SK-N-MC (cell line): Measurements from ENCODE around the gene ERCC2.
"Not testable (repeated sequence)": the region's sequence is repeated elsewhere in the genome, so short reads cannot be mapped to it uniquely, and the experiment has no call there.

Experiments used
- DNase-seq: peaks from one replicate; pipeline ENCODE4 v3.0.0-alpha.2; 2011; ENCODE audit warnings: low read depth, low spot score
- H3K27ac ChIP-seq: fragments of 200-600 bp; sonication (generic); 2 replicates; pipeline ENCODE4 v1.5.1; 2016; ENCODE audit warnings: mixed run types
- H3K36me3 ChIP-seq: fragments of 200-600 bp; sonication (generic); 2 replicates; pipeline ENCODE4 v1.6.1; 2017; ENCODE audit warnings: antibody characterized with exemption, low read length, mixed read lengths; ENCODE audit not compliant: insufficient read depth
- H3K4me3 ChIP-seq: fragments of 200-600 bp; sonication (generic); 2 replicates; pipeline ENCODE4 v1.5.1; 2016
- H3K9ac ChIP-seq: fragments of 200-600 bp; sonication (generic); 2 replicates; pipeline ENCODE4 v1.8.0; 2017; ENCODE audit warnings: mixed run types, mixed read lengths; ENCODE audit not compliant: insufficient read length
- H3K9me3 ChIP-seq: fragments of 200-600 bp; sonication (generic); 2 replicates; pipeline ENCODE4 v1.6.1; 2017; ENCODE audit warnings: low read depth, mild to moderate bottlenecking, antibody characterized with exemption, low read length, moderate library complexity, mixed read lengths
- EZH2 ChIP-seq: fragments of 200-600 bp; sonication (generic); IDR thresholded peaks from one replicate; pipeline ENCODE4 v1.6.1; 2017; ENCODE audit warnings: antibody characterized with exemption
- FOXP2 ChIP-seq: optimal IDR thresholded peaks from 2 replicates; pipeline ENCODE3; 2011; ENCODE audit warnings: mild to moderate bottlenecking, moderate library complexity; ENCODE audit not compliant: insufficient read depth; ENCODE audit errors: extremely low read length, control extremely low read depth
- POLR2AphosphoS5 ChIP-seq: IDR thresholded peaks from 2 replicates; pipeline ENCODE4 v1.6.1; 2012; ENCODE audit warnings: mild to moderate bottlenecking, low read depth, low read length, borderline replicate concordance

Gene ERCC2

GRCh38 chr19:45370410-45371204 lies at the start of gene ERCC2:
ERCC2 (minus strand) TSS chr19:45370573; CDS start chr19:45370540, 33 bp downstream.
- no peaks in the 10 kb centered on the region; the same call in 1 of the 2 replicates for H3K36me3 ChIP-seq
- peak within 1 kb of the TSS; percentile 85 for H3K27ac ChIP-seq
- peak within 1 kb of the TSS; percentile 86 for H3K4me3 ChIP-seq
- H3K9ac ChIP-seq, result peak within 1 kb of the TSS; percentile 78
- H3K9me3 ChIP-seq, result no peaks in the 10 kb centered on the region
- peak; percentile 55; the same call in 1 of the 2 replicates for TF ChIP-seq POLR2AphosphoS5
- no peak for TF ChIP-seq FOXP2
- no peak for TF ChIP-seq EZH2
- peak; percentile 91 for DNase-seq

GRCh38 chr19:45419895-45420294 lies 49.5 kb upstream of the ERCC2 start:
- H3K9me3 ChIP-seq, result no peaks in the 10 kb centered on the region
- no peak for TF ChIP-seq POLR2AphosphoS5
- no peak for TF ChIP-seq EZH2
- no peak for TF ChIP-seq FOXP2
- H3K36me3 ChIP-seq, result peaks cover 32% of the 10 kb centered on the region; the same call in 1 of the 2 replicates
- DNase-seq, result no peak
- no peak overlapping the region for H3K9ac ChIP-seq
- H3K4me3 ChIP-seq, result no peak overlapping the region
- no peak overlapping the region for H3K27ac ChIP-seq

DNA sequence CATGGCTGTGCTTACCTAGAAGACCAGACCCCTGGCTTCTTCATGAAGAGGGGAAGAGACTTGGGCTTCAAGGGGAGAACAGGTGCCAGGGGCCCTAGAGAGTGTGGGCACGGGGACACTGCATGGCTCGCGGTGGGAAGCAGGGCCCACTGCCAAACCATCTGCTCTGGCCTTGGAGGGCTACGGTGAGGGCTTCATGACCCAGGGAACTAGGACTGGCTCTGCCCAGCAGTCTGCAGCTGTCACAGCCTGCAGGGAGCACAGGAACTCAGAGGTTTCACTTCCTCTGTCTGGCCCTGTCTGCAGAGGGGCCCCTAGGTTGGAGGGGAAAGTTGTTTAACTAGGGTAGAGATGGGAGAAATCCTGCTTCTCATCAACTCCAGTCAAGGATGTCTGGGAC lies 49.0 kb upstream of the ERCC2 start:
- no peak for TF ChIP-seq FOXP2
- TF ChIP-seq EZH2, result no peak
- TF ChIP-seq POLR2AphosphoS5, result no peak
- DNase-seq, result no peak
- peaks cover 37% of the 10 kb centered on the region; the same call in 1 of the 2 replicates for H3K36me3 ChIP-seq
- no peaks in the 10 kb centered on the region for H3K9me3 ChIP-seq
- H3K9ac ChIP-seq, result no peak overlapping the region
- H3K27ac ChIP-seq, result no peak overlapping the region
- H3K4me3 ChIP-seq, result no peak overlapping the region

DNA sequence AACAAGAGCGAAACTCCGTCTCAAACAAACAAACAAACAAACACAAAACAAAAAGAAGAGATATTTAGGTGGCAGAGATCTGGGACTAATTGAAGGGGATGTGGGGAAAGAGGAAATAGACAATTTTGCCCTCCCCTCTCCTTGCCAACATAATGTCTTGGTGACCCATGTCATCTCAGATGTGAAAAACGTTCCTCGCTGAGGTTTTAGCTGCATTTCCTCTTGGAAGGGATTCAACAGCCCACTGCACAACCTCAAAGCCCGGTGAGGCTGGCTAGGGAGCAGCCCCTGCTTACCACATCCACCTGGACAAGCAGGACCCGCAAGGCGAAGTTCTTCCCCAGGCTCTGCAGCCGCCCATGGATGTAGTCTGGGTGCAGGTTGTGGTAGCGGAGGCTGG lies 48.4 kb upstream of the ERCC2 start:
- no peak for DNase-seq
- H3K9me3 ChIP-seq, result no peaks in the 10 kb centered on the region
- H3K4me3 ChIP-seq, result no peak overlapping the region
- TF ChIP-seq EZH2 (no peak), POLR2AphosphoS5 (no peak), FOXP2 (no peak)
- no peak overlapping the region for H3K9ac ChIP-seq
- H3K27ac ChIP-seq, result no peak overlapping the region
- H3K36me3 ChIP-seq, result peaks cover 43% of the 10 kb centered on the region

DNA sequence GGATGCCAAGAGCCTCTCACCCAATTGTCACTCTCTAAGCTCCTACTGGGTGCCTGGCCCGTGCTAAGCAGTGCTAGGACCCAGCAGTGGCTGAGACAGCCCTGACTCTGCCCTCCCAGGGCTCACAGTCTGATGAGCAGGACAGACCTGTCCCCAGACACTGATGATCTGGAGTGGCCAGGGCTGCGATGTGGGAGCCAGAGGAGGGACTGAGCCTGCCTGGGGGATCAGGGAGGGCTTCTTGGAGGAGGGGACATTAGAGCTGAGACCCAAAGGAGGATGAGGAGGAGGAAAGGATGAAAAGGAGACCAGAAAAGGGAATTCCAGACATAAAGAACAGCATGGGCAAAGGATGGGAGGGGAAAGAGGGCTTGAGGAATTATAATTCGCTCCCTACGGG lies 46.8 kb upstream of the ERCC2 start:
- DNase-seq, result no peak
- Histone ChIP-seq H3K4me3 (no peak overlapping the region), H3K27ac (no peak overlapping the region), H3K9me3 (no peaks in the 10 kb centered on the region), H3K36me3 (peaks cover 56% of the 10 kb centered on the region), H3K9ac (no peak overlapping the region)
- TF ChIP-seq POLR2AphosphoS5 (no peak), FOXP2 (no peak), EZH2 (no peak)

- Histone ChIP-seq H3K27ac (no peak overlapping the region), H3K9ac (no peak overlapping the region), H3K9me3 (no peaks in the 10 kb centered on the region), H3K4me3 (no peak overlapping the region), H3K36me3 (peaks cover 48% of the 10 kb centered on the region)
- no peak for DNase-seq
- no peak for TF ChIP-seq EZH2
- no peak for TF ChIP-seq FOXP2
- no peak for TF ChIP-seq POLR2AphosphoS5
Measured at GRCh38 chr19:45414468-45414867, 44.1 kb upstream of the ERCC2 start.

- Histone ChIP-seq H3K27ac (no peak overlapping the region), H3K36me3 (peaks cover 48% of the 10 kb centered on the region), H3K4me3 (no peak overlapping the region), H3K9me3 (no peaks in the 10 kb centered on the region), H3K9ac (no peak overlapping the region)
- TF ChIP-seq EZH2, result no peak
- TF ChIP-seq POLR2AphosphoS5, result no peak
- TF ChIP-seq FOXP2, result no peak
- no peak for DNase-seq
Measured at GRCh38 chr19:45413497-45413896, 43.1 kb upstream of the ERCC2 start.

DNA sequence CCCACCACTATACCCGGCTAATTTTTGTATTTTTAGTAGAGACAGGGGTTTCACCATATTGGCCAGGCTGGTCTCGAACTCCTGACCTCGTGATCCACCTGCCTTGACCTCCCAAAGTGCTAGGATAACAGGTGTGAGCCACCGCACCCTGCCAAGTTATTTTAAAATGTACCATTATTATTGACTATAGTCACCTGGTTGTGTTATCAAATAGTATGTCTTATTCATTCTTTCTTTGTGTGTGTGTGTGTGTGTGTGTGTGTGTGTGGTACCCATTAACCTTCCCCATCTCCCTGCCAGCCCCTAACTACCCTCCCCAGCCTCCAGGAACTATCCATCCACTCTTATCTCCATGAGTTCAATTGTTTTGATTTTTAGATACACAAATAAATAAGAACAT lies 40.0 kb upstream of the ERCC2 start:
- peaks cover 31% of the 10 kb centered on the region for H3K36me3 ChIP-seq

GRCh38 chr19:45409557-45409920 lies 39.2 kb upstream of the ERCC2 start:
- no peak for TF ChIP-seq EZH2
- no peak for TF ChIP-seq POLR2AphosphoS5
- TF ChIP-seq FOXP2, result no peak
- H3K36me3 ChIP-seq, result peaks cover 26% of the 10 kb centered on the region
- no peaks in the 10 kb centered on the region for H3K9me3 ChIP-seq
- H3K27ac ChIP-seq, result no peak overlapping the region
- H3K4me3 ChIP-seq, result no peak overlapping the region
- no peak for DNase-seq
- H3K9ac ChIP-seq, result no peak overlapping the region

More for the DNA sequence above, 40.0 kb upstream of the ERCC2 start:
- H3K9me3 ChIP-seq, H3K4me3 ChIP-seq, DNase-seq, H3K27ac ChIP-seq, H3K9ac ChIP-seq: not testable (repeated sequence)
